Urothelium cell line (cell line): Measurements from ENCODE around the gene GALNT10.

Experiments
- DNase-seq: peaks from one replicate; pipeline ENCODE4 v3.0.0; 2011; ENCODE audit warnings: low spot score, mixed read lengths
- FAIRE-seq: peaks from 2 replicates; lab custom pipeline; 2011; peaks lifted over from hg19 to GRCh38; lab: Jason Lieb, UNC

GALNT10 gene

GRCh38 chr5:154201108-154201769, 10.7 kb downstream of the GALNT10 start:
- FAIRE-seq (no peak), DNase-seq (no peak)

GRCh38 chr5:154202379-154203260, 12.1 kb downstream of the GALNT10 start:
- no peak for DNase-seq
- no peak for FAIRE-seq

GRCh38 chr5:154203798-154204578, 13.5 kb downstream of the GALNT10 start:
- FAIRE-seq: no peak

GRCh38 chr5:154205441-154206117, 15.0 kb downstream of the GALNT10 start:
- FAIRE-seq (no peak), DNase-seq (no peak)

More at GRCh38 chr5:154203798-154204578, 13.5 kb downstream of the GALNT10 start:
- DNase-seq: no peak

- FAIRE-seq (no peak), DNase-seq (no peak)
Measured at GRCh38 chr5:154206311-154206710, 15.8 kb downstream of the GALNT10 start.

GRCh38 chr5:154207204-154207603, 16.7 kb downstream of the GALNT10 start:
- FAIRE-seq (no peak), DNase-seq (no peak)

GRCh38 chr5:154209591-154210081, 19.1 kb downstream of the GALNT10 start:
- DNase-seq: no peak
- no peak for FAIRE-seq

- no peak for FAIRE-seq
- no peak for DNase-seq
Measured at GRCh38 chr5:154210163-154210562, 19.6 kb downstream of the GALNT10 start.

GRCh38 chr5:154211641-154212390, 21.3 kb downstream of the GALNT10 start:
- no peak for FAIRE-seq
- no peak for DNase-seq

- FAIRE-seq (no peak), DNase-seq (no peak)
Measured at GRCh38 chr5:154213592-154213991, 23.1 kb downstream of the GALNT10 start.

- FAIRE-seq (no peak), DNase-seq (peak; percentile 56)
Measured at GRCh38 chr5:154214371-154215106, 24.0 kb downstream of the GALNT10 start.

- FAIRE-seq (no peak), DNase-seq (no peak)
Measured at GRCh38 chr5:154215571-154216325, 25.2 kb downstream of the GALNT10 start.

- no peak for FAIRE-seq
- no peak for DNase-seq
Measured at GRCh38 chr5:154217462-154217861, 26.9 kb downstream of the GALNT10 start.

- no peak for FAIRE-seq
Measured at GRCh38 chr5:154218786-154219185, 28.3 kb downstream of the GALNT10 start.

GRCh38 chr5:154220625-154221024, 30.1 kb downstream of the GALNT10 start:
- FAIRE-seq (no peak), DNase-seq (peak; percentile 20)

More at GRCh38 chr5:154218786-154219185, 28.3 kb downstream of the GALNT10 start:
- DNase-seq: no peak

- DNase-seq (peak; percentile 74), FAIRE-seq (no peak)
Measured at GRCh38 chr5:154221371-154221896, 30.9 kb downstream of the GALNT10 start.

- DNase-seq: no peak
- FAIRE-seq: no peak
Measured at GRCh38 chr5:154222414-154222813, 31.9 kb downstream of the GALNT10 start.

- FAIRE-seq: no peak
Measured at GRCh38 chr5:154223320-154223719, 32.8 kb downstream of the GALNT10 start.

More at GRCh38 chr5:154223320-154223719, 32.8 kb downstream of the GALNT10 start:
- no peak for DNase-seq
